Measurements from ENCODE around the gene GORAB. TPM values are rescaled to one million over a fixed set of nuclear protein-coding genes. Genes with fewer than 3 reads are reported as not detected.

The GORAB gene
- total and polyA plus RNA-seq, 9 of the 15 experiments (the other 6 are each of a cell fraction or from before 2014, with no cell fraction given) = 4.4 to 12.9 (median 8.9) TPM

DNA sequence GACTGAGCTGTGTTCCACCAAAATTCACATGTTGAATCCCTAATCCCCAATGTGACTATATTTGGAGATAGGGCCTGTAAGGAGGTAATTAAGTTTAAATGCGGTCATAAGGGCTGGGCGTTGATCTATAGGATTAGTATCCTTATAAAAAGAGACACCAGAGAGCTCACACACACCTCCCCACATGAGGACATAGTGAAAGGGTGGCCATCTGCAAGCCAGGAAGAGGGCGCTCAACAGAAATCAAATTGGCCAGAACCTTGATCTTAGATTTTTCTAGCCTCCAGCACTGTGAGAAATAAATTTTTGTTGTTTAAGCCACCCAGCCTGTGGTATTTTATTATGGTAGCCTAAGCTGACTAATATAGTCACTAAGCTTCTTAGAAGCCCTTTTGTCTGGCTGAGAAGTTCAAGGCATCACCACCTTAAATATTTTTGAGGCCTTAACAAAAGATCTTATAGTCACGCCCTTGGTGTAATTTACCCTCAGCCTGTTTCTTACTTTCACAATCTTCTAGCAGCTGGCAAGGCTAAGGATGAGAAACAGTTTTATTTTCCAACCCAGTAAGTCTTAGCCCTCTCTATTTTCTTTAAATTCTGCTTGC, 28.8 kb downstream of the GORAB start (continued):
- TF ChIP-seq, protein P1, sequence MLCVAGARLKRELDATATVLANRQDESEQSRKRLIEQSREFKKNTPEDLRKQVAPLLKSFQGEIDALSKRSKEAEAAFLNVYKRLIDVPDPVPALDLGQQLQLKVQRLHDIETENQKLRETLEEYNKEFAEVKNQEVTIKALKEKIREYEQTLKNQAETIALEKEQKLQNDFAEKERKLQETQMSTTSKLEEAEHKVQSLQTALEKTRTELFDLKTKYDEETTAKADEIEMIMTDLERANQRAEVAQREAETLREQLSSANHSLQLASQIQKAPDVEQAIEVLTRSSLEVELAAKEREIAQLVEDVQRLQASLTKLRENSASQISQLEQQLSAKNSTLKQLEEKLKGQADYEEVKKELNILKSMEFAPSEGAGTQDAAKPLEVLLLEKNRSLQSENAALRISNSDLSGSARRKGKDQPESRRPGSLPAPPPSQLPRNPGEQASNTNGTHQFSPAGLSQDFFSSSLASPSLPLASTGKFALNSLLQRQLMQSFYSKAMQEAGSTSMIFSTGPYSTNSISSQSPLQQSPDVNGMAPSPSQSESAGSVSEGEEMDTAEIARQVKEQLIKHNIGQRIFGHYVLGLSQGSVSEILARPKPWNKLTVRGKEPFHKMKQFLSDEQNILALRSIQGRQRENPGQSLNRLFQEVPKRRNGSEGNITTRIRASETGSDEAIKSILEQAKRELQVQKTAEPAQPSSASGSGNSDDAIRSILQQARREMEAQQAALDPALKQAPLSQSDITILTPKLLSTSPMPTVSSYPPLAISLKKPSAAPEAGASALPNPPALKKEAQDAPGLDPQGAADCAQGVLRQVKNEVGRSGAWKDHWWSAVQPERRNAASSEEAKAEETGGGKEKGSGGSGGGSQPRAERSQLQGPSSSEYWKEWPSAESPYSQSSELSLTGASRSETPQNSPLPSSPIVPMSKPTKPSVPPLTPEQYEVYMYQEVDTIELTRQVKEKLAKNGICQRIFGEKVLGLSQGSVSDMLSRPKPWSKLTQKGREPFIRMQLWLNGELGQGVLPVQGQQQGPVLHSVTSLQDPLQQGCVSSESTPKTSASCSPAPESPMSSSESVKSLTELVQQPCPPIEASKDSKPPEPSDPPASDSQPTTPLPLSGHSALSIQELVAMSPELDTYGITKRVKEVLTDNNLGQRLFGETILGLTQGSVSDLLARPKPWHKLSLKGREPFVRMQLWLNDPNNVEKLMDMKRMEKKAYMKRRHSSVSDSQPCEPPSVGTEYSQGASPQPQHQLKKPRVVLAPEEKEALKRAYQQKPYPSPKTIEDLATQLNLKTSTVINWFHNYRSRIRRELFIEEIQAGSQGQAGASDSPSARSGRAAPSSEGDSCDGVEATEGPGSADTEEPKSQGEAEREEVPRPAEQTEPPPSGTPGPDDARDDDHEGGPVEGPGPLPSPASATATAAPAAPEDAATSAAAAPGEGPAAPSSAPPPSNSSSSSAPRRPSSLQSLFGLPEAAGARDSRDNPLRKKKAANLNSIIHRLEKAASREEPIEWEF (CRISPR knock-in tag; IDR thresholded peaks at IDR 0.05) = no peak
- TF ChIP-seq LCOR (CRISPR knock-in tag; IDR thresholded peaks at IDR 0.05) (no peak), ETV1 (tag; conservative IDR thresholded peaks at IDR 0.05; ENCODE audit: low read depth) (no peak), SOX6 (IDR thresholded peaks at IDR 0.05) (no peak), BRCA1 (IDR thresholded peaks at IDR 0.05) (no peak), BRCA1 (CRISPR knock-in tag; IDR thresholded peaks at IDR 0.05) (no peak), ZKSCAN3 (CRISPR knock-in tag; IDR thresholded peaks at IDR 0.05) (no peak), RFX1 (IDR thresholded peaks at IDR 0.05) (no peak)
- TF ChIP-seq, protein P2, sequence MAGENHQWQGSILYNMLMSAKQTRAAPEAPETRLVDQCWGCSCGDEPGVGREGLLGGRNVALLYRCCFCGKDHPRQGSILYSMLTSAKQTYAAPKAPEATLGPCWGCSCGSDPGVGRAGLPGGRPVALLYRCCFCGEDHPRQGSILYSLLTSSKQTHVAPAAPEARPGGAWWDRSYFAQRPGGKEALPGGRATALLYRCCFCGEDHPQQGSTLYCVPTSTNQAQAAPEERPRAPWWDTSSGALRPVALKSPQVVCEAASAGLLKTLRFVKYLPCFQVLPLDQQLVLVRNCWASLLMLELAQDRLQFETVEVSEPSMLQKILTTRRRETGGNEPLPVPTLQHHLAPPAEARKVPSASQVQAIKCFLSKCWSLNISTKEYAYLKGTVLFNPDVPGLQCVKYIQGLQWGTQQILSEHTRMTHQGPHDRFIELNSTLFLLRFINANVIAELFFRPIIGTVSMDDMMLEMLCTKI (IDR thresholded peaks at IDR 0.05; ENCODE audit: partially characterized antibody) = no peak

All from K562 (cell line).